ENCODE measurements around the gene LRRC37B. TPM values are rescaled to one million over a fixed set of nuclear protein-coding genes. Genes with fewer than 3 reads are reported as not detected.
A peak's percentile ranks its signal among the peaks of the same experiment; 100 is the strongest.
"Not testable (repeated sequence)": the region's sequence is repeated elsewhere in the genome, so short reads cannot be mapped to it uniquely, and the experiment has no call there.

Gene LRRC37B
- total RNA-seq, 1 donor, result 14.2 TPM

DNA sequence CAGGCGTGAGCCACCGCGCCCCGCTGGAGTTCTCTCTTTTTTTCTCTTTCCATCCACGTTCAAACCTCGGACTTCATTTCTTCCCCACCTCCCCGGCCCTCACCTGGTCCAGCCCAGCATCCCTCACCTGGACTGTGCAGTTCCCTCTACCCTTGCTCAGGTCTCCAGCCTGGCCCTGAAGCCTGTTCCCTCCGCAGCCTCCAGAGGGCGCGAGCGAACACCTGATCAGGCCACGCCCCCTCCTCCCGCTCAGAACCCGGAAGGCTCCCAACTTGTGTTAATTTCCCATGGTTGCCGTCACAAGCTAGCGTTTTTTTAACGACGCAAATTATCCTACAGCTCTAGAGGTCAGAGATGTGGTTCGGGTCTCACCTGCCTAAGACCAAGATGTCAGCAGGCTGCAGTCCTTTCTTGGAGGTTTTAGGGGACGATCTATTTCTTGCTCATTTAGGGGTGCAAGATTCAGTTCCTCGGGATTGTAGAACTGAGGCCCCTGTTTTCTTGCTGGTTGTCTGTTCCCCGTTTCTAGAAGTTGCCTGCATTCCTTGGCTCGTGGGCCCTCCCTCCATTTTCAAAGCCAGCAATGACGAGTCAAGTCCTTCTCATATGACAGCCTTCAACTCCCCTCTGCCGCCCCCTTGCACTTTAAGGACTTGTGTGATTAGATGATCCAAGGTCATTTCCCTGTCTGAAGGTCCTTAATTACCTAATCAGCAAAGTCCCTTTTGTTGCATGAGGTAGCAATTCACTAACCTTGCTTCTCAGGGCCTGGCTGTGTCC, 59.9 kb downstream of the LRRC37B start:
- TF ChIP-seq, protein P1, sequence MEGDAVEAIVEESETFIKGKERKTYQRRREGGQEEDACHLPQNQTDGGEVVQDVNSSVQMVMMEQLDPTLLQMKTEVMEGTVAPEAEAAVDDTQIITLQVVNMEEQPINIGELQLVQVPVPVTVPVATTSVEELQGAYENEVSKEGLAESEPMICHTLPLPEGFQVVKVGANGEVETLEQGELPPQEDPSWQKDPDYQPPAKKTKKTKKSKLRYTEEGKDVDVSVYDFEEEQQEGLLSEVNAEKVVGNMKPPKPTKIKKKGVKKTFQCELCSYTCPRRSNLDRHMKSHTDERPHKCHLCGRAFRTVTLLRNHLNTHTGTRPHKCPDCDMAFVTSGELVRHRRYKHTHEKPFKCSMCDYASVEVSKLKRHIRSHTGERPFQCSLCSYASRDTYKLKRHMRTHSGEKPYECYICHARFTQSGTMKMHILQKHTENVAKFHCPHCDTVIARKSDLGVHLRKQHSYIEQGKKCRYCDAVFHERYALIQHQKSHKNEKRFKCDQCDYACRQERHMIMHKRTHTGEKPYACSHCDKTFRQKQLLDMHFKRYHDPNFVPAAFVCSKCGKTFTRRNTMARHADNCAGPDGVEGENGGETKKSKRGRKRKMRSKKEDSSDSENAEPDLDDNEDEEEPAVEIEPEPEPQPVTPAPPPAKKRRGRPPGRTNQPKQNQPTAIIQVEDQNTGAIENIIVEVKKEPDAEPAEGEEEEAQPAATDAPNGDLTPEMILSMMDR (IDR thresholded peaks at IDR 0.05; ENCODE audit: insufficient read depth, low read depth, low read length), result peak; percentile 21
- DNase-seq (ENCODE audit: low read depth); H3K4me3 ChIP-seq (ENCODE audit: low read depth, low read length): not testable (repeated sequence)

- peak; percentile 39 for DNase-seq (ENCODE audit: low read depth)
- H3K4me3 ChIP-seq (ENCODE audit: low read depth, low read length), result not testable (repeated sequence)
Observed at GRCh38 chr17:32069067-32069466, 61.9 kb downstream of the LRRC37B start.

DNA sequence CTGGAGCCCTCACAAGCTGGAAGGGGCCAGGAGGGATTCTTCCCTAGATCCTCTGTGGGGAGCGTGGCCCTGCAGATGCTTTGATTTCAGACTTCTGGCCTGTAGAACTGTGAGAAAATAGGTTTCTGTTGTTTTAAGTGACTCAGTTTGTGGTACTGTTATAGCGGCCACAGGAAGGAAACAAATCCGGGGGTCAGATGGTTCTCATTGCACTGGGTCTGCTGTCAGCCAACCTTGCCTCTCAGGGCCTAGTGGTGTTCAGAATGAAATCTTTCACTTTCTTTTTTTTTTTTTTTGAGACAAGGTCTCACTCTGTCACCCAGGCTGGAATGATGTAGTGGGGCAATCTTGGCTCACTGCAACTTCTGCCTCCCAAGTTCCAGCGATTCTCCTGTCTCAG, 64.8 kb downstream of the LRRC37B start:
- not testable (repeated sequence) for DNase-seq (ENCODE audit: low read depth); H3K4me3 ChIP-seq (ENCODE audit: low read depth, low read length)

GRCh38 chr17:32073131-32073530, 65.9 kb downstream of the LRRC37B start:
- not testable (repeated sequence) for DNase-seq (ENCODE audit: low read depth); H3K4me3 ChIP-seq (ENCODE audit: low read depth, low read length)

- H3K4me3 ChIP-seq (ENCODE audit: low read depth, low read length), result not testable (repeated sequence)
- peak; percentile 58 for DNase-seq (ENCODE audit: low read depth)
Observed at GRCh38 chr17:32079753-32080152, 72.6 kb downstream of the LRRC37B start.

DNA sequence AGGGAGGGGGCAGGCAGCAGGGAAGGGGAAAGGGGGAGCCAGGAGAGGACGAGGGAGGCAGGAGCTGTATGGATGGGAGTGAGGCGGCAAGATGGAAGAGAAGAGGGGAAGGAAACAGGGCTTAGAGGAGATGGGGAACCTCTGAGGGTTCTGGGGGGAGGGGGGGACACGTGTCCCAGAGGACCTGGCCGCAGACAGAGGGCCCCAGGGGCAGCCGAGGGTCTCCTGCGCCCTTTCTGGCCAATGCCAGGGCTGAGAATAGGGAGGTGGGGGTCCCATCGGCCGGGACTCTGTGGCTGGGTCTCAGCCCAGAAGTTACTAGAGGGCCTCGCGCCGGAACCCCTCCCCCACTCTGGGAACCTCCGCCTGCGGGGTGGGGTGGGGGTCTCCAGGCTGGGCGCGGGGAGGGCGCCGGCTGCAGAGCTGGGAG, 76.4 kb downstream of the LRRC37B start:
- not testable (repeated sequence) for DNase-seq (ENCODE audit: low read depth)
- H3K4me3 ChIP-seq (ENCODE audit: low read depth, low read length), result peak overlapping the region; percentile 53

DNA sequence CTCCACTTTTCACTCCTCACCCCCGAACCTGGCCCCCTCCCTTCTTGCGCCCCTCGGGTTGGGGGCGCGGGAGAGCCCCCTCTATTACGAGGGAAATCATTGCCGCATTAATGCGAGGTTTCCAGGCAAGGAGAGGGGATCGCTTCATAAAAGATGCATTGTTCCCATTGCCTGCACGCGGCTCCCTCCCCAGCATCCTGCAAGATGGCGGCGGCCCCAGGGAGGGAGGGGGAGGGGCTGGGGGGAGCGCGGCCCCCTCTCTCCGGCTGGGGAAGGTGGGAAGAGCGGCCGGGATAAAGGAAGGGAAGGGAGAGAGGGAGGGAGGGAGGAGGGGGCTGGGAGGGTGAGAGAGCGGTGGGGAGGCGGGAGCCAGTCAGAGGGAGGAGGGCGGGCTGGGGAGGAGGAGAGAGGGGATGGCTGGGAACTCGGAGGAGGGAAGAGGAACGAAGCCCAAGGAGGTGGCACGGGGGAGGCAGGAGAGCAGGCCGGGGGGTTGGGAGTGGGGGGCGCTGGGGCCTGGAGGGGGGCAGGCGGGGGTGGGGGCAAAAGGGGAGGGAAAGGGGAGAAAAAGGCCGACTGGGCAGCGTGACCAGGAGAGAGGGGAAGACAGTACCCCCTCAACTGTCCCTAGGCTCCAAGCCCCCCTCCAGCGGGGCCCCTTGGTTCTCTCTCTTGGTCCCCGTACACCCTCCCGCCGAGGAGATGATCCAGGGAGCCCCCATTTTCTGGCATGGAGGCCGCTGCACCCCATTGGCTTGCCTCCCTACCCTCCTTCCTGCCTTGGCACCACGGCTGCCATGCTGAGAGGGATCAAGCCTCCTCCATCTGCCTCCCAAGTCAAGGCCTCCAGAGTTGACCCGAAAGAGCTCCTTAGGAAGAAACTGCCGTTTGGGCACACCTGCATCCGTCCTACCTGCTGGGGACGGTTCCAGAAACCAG, 77.1 kb downstream of the LRRC37B start:
- DNase-seq (ENCODE audit: low read depth), result not testable (repeated sequence)
- peak overlapping the region; percentile 53 for H3K4me3 ChIP-seq (ENCODE audit: low read depth, low read length)

GRCh38 chr17:32084942-32085829, 78.0 kb downstream of the LRRC37B start:
- H3K4me3 ChIP-seq (ENCODE audit: low read depth, low read length), result not testable (repeated sequence)

DNA sequence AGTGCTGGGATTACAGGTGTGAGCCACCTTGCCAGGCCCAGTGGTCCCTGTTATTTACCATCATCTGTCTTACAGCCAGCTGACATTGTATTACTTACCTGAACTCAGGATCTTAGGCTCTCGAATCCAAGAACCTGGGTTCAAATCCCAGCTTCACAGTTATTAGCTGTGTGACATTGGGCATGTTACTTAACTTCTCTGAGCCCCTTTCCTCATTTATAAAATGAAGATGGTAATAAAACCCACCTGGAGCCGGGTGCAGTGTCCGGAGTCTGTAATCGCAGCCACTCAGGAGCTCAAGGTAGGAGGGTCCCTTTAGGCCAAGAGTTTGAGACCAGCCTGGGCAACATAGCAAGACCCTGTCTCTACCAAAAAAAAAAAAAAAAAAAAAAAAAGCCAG, 79.7 kb downstream of the LRRC37B start:
- H3K4me3 ChIP-seq (ENCODE audit: low read depth, low read length); DNase-seq (ENCODE audit: low read depth): not testable (repeated sequence)

More at GRCh38 chr17:32084942-32085829, 78.0 kb downstream of the LRRC37B start:
- not testable (repeated sequence) for DNase-seq (ENCODE audit: low read depth)

- not testable (repeated sequence) for DNase-seq (ENCODE audit: low read depth); H3K4me3 ChIP-seq (ENCODE audit: low read depth, low read length)
Observed at GRCh38 chr17:32092062-32092461, 84.9 kb downstream of the LRRC37B start.

DNA sequence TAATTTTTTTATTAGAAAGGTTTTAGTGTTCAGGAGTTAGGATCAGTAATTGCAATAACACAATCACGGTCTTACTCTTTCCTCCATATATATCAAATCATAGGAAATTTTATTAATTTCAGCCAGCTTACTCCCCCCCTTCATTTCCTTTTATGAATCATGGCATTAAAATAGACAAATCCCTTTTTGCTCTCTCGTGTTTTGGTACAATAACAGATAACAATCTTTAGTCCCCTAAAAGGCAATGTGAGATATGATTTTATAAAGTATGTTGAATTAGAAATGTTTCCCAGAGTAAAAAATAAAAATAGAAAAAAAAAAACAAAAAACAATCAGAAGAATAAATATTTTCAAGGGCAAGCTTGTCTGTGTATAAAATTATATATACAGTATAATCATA, 92.5 kb downstream of the LRRC37B start:
- no peak for DNase-seq (ENCODE audit: low read depth)
- TF ChIP-seq, protein P1 (IDR thresholded peaks at IDR 0.05; ENCODE audit: insufficient read depth, low read depth, low read length), result no peak
- no peak overlapping the region for H3K4me3 ChIP-seq (ENCODE audit: low read depth, low read length)

- not testable (repeated sequence) for H3K4me3 ChIP-seq (ENCODE audit: low read depth, low read length); DNase-seq (ENCODE audit: low read depth)
Observed at GRCh38 chr17:32100323-32100722, 93.1 kb downstream of the LRRC37B start.
